ENCODE measurements around the gene STK25.
"Not testable (repeated sequence)": the region's sequence is repeated elsewhere in the genome, so short reads cannot be mapped to it uniquely, and the experiment has no call there.

DNA sequence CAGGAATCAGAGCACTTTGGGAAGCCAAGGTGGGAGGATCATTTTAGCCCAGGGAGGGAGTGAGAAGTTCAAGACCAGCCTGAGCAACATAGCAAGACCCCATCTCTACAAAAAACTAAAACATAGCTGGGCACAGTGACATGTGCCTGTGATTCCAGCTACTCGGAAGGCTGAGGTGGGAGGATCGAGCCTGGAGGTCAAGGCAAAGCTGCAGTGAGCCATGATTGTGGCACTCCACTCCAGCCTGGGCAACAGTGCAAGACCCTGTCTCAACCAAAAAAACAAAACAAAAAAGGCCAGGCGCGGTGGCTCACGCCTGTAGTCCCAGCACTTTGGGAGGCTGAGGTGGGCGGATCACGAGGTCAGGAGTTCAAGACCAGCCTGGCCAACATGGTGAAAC lies 58.3 kb downstream of the STK25 start:
- not testable (repeated sequence) for TF ChIP-seq POLR2A (IDR thresholded peaks at IDR 0.05); POLR2AphosphoS5 (IDR thresholded peaks at IDR 0.05); EP300 (IDR thresholded peaks at IDR 0.05; ENCODE audit: low read depth)
- TF ChIP-seq, protein P1, sequence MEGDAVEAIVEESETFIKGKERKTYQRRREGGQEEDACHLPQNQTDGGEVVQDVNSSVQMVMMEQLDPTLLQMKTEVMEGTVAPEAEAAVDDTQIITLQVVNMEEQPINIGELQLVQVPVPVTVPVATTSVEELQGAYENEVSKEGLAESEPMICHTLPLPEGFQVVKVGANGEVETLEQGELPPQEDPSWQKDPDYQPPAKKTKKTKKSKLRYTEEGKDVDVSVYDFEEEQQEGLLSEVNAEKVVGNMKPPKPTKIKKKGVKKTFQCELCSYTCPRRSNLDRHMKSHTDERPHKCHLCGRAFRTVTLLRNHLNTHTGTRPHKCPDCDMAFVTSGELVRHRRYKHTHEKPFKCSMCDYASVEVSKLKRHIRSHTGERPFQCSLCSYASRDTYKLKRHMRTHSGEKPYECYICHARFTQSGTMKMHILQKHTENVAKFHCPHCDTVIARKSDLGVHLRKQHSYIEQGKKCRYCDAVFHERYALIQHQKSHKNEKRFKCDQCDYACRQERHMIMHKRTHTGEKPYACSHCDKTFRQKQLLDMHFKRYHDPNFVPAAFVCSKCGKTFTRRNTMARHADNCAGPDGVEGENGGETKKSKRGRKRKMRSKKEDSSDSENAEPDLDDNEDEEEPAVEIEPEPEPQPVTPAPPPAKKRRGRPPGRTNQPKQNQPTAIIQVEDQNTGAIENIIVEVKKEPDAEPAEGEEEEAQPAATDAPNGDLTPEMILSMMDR (IDR thresholded peaks at IDR 0.05): not testable (repeated sequence)

Data from transverse colon (tissue), 4 donors.